Stimulated activated CD4-positive, alpha-beta T cell treated with anti-CD3 and anti-CD28 coated beads, TNF-alpha, amount 100 ng/mL, for 1 hour (primary cell): ENCODE results near the gene UBE2E2.

Experiments used
- DNase-seq, 3 donors: peaks; one replicate each; pipeline ENCODE4 v3.0.0-alpha.2; 2020; ENCODE audit warnings: low read depth in 3 of 3, low spot score in 1 of 3

The UBE2E2 gene

DNA sequence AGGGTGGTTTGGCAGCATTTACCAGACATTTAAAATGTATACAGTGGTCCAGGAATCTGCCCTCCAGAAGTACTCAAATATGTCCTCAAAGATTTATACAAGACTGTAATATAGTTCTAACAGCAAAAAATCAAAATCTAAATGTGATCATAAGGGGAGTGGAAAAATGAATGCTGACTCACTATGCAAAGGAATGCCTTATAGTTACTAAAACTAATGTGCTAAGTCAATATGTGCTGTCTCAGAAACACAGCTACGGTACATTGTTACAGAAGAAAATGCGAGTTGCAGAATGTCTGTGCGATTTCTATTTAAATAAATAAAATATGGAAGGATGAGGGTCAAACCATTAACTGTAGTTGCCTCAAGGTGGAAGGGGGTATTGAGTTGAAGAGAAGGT is 372.6 kb downstream of the UBE2E2 start:
- DNase-seq = no peak

GRCh38 chr3:23576379-23576959 is 373.3 kb downstream of the UBE2E2 start:
- DNase-seq = no peak

DNA sequence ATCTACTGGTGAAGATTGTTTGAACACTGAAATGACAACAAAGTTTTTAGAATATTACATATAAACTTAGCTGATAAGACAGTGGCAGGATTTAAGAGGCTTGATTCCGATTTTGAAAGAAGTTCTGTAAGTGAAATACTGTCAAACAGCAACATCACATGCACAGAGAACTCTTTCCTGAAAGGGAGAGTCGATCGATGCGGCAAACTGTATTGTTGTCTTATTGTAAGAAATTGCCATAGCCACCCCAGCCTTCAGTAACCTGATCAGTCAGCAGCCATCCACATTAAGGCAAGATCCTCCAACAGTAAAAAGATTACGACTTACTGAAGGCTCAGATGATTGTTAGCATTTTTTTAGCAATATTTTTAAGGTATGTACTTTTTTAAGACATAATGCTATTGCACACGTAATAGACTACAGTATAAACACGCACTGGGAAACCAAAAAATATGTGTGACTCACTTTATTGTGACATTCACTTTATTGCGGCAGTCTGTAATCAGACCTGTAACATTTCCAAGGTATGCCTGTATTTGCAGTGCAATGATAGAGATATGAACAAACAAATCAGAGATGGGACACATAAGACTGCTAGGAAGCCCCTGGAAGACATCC is 377.1 kb downstream of the UBE2E2 start:
- DNase-seq = no peak

GRCh38 chr3:23583980-23584740 is 381.0 kb downstream of the UBE2E2 start:
- no peak for DNase-seq

DNA sequence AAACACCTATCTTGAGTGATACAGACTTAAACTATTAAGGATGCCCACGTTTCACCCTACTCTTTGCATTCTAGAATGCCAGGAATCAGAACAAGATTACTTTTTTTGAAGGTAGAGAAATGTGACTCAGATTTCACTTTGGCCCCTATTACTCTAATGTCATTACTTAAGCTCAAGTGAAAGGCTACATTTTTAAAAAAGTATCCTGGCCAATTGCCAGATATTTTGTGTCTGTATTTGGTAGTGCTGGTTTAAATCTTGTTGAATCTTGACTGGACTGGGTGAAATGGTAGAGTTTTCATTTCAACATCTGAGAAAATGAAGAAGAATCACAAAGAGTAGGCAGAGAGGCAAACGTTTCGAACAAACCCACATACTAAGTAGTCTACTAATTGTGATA is 384.4 kb downstream of the UBE2E2 start:
- no peak for DNase-seq

DNA sequence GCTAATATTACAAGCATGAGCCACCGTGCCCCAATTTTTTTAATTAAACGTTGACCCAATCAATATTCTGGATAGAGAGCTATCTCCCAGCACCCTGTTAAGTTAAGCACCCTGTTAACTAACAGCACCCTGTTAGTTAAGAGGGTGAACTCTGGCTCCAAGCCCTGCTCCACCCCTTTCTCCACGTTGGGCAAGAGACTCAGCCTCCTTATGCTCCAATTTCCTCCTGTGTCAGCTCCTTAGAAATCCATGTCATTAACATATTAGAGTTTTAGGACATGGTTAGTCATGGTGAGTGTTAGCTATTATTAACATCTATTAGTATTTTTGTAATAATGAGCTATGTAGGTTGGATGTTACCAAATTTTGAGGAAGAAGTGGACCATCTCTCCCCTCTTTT is 385.4 kb downstream of the UBE2E2 start:
- DNase-seq = no peak

GRCh38 chr3:23589602-23590001 is 386.5 kb downstream of the UBE2E2 start:
- DNase-seq = no peak

DNA sequence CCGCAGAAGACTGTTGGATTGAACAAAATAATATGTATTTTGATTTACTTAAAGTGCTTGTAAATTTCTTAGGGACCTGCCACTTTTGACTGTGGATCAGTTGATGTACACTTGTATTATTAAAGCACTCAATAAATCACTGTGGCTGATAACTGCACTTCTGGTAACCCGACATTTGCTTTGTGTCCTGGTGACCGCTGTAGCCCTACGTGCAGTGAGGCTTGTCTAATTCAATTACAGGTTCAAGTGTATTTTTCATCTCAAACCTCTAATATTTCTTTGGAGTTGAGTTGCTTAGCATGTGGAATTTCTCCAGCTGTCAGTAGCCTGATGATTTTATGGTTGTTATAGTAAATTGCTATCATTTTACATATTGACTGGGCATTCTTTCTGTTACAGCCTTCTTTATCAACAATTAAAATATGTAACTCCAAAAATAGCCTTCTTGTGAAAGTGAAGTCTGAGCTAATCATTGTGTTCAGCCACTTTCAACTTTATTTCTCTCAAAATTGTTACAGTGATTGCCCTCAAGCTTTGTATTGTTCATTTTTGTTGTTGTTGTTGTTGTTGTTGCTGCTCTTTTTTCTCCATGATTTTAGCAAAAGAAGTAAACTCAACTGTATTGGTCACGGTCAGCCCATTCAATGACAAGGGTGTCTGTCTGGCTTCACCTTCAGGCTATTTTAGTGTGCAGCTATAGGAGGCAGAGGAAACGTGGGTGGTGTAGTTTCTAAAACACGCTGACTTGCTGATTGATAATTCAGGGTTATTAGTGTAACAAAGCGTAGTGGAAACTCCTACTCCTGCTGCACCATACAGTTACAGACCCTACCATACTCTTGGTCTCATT is 387.5 kb downstream of the UBE2E2 start:
- DNase-seq = no peak

GRCh38 chr3:23591374-23591773 is 388.2 kb downstream of the UBE2E2 start:
- no peak for DNase-seq

DNA sequence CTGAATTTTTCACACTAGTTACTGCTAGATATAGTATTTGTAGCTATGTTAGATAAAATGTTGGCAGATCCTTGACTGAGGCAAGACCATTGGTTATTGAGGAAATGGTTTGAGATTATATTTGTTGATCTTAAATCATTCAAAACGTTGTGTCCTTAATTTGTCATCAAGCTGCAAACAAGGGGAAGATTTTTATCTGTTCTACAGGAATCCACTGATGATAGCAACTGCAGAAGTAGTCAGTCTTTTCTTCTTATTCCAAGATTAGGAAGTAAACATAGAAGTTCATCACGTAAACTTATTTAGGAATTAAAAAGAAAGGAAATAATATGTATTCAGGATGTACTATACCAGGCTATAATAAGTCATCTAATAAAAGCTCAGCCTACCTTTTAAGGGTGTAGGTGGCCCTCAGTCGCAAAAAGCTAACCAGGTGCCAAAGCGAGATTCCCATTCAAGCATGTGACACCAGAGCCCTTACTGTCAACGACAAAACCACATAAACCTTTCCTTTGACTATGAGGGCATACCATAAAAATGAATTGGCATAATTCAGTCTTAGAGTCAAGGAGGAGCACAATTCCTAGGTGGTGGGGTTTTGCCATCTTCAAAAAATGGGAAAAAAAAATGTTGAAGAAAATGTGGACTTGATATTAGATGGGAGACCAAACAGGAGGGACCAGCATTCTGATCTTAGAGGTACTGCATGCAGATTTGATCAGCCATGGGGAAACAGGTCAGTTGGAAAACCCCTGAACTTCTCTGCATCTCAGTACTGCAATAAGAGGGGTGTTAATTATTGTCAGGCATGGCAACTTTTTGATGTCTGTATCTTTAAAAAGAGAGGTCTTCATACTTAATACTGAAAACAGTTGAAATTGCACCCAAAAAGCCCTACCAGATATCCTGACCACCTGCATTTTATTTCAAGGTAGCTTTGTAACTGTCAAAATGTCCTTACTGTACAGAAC is 390.1 kb downstream of the UBE2E2 start:
- DNase-seq = no peak

- no peak for DNase-seq
These were observed 390.9 kb downstream of the UBE2E2 start for GRCh38 chr3:23594066-23594465.

DNA sequence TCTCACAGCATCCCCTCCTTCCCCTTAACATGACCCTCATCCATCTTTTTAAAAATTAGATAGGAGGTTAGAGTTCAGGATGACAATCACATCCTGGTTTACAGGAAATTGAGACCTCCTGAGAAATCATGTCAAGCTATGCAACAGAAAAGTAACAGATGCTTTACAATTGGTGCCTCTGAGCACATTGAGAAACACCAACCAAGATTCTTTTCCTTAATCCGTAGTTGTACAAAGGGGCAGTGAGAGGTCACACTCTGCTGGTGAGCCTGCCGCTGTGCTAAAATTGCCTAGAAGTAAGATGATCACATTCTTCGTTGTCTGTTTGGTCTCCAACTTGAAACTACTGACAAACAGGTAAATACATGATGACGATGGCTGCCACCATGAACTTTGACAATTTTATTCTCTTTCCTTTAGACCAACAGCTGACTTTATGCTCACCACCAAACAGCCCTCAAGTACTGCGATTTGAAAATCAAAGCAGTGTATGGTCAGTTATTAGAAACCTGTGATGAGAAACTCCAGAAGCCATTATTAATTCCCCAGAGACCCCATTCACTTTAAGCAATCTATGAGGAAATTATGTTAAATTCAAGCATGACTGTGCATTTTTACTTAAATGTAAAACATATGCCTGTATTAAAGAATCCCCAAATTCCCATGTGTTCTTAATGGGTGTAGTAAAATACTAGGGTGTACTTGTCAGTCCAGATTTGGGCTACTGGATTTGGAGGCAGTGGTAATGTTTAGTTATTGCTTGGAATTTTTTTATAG is 392.0 kb downstream of the UBE2E2 start:
- DNase-seq = no peak

GRCh38 chr3:23595851-23596250 is 392.7 kb downstream of the UBE2E2 start:
- no peak for DNase-seq

GRCh38 chr3:23600167-23600871 is 397.2 kb downstream of the UBE2E2 start:
- no peak for DNase-seq

GRCh38 chr3:23601091-23601822 is 398.1 kb downstream of the UBE2E2 start:
- no peak for DNase-seq

GRCh38 chr3:23602971-23603370 is 399.8 kb downstream of the UBE2E2 start:
- no peak for DNase-seq

- DNase-seq = no peak
These were observed 404.2 kb downstream of the UBE2E2 start for GRCh38 chr3:23607184-23607847.

DNA sequence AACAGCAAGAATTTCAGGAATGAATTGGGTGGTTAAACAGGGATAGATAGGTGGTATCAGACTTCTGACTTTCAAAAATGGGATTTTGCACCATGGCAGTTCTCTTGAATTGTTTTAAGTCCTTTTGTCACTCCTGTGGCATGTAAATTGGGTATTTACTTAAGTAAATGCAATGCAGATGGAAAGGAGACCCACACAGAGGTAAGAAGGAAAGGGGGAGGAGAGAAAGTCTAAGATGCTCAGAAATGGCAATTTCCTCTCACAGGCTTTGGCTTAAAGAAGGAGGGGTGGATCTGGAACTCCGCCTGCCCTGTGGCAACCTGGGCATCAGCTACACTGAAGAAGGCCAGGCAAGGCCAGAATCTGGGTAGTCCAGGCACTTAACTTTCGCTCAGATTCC is 405.5 kb downstream of the UBE2E2 start:
- no peak for DNase-seq
